SU-DHL-6 (cell line): ENCODE data around the gene SLC5A6.

Source experiments
- H2AFZ ChIP-seq: fragments of 200-600 bp; sonication (generic); 2 replicates; pipeline ENCODE4 v1.6.1; 2014; ENCODE audit warnings: low read depth, mild to moderate bottlenecking, moderate library complexity, mixed read lengths, antibody characterized with exemption, low read length; ENCODE audit not compliant: severe bottlenecking
- H3F3A ChIP-seq: fragments of 200-600 bp; shearing (Covaris generic); 2 replicates; pipeline ENCODE4 v1.6.0; 2016; ENCODE audit warnings: antibody characterized with exemption, mild to moderate bottlenecking; ENCODE audit not compliant: insufficient read depth
- H3K27ac ChIP-seq: fragments of 200-600 bp; sonication (generic); 2 replicates; pipeline ENCODE4 v1.5.1; 2016; ENCODE audit warnings: low read depth, mild to moderate bottlenecking, low read length, moderate library complexity, mixed read lengths
- H3K27me3 ChIP-seq: fragments of 200-600 bp; sonication (generic), shearing (Covaris generic); 2 replicates; pipeline ENCODE4 v1.6.0; 2014; ENCODE audit warnings: mild to moderate bottlenecking, low read length
- H3K36me3 ChIP-seq: fragments of 200-600 bp; sonication (generic); 2 replicates; pipeline ENCODE4 v1.6.1; 2014; ENCODE audit warnings: mild to moderate bottlenecking, low read length, mixed read lengths
- H3K4me2 ChIP-seq: fragments of 300-600, 200-600 bp; shearing (Covaris generic), sonication (generic); 2 replicates; pipeline ENCODE4 v1.6.0; 2014; ENCODE audit warnings: low read length, low read depth, mild to moderate bottlenecking; ENCODE audit not compliant: poor library complexity, severe bottlenecking
- H3K4me3 ChIP-seq: fragments of 200-600 bp; sonication (generic); 2 replicates; pipeline ENCODE4 v1.5.1; 2014; ENCODE audit warnings: antibody characterized with exemption, low read length, mild to moderate bottlenecking, mixed read lengths; ENCODE audit not compliant: insufficient read depth, poor library complexity, severe bottlenecking
- H3K79me2 ChIP-seq: fragments of 200-600 bp; sonication (generic); 2 replicates; pipeline ENCODE4 v1.6.1; 2014; ENCODE audit warnings: mild to moderate bottlenecking, low read length, moderate library complexity; ENCODE audit not compliant: insufficient read depth
- H3K9ac ChIP-seq: fragments of 200-600 bp; sonication (generic); 2 replicates; pipeline ENCODE4 v1.7.0; 2014; ENCODE audit warnings: mild to moderate bottlenecking, low read length
- H3K9me2 ChIP-seq: fragments of 200-600 bp; sonication (generic); replicated peaks from 2 replicates; pipeline ENCODE4 v1.6.1; 2014; ENCODE audit warnings: low read length; ENCODE audit not compliant: insufficient read depth
- H3K9me3 ChIP-seq: fragments of 200-600 bp; sonication (generic); 2 replicates; pipeline ENCODE4 v1.6.1; 2014; ENCODE audit warnings: low read length, mixed read lengths; ENCODE audit not compliant: insufficient read depth
- H4K20me1 ChIP-seq: fragments of 200-600 bp; sonication (generic); 2 replicates; pipeline ENCODE4 v1.6.1; 2014; ENCODE audit warnings: low read depth, mild to moderate bottlenecking, antibody characterized with exemption, low read length, moderate library complexity, mixed read lengths
- CTCF ChIP-seq: fragments of 200-600 bp; sonication (generic); IDR thresholded peaks from one replicate; pipeline ENCODE4 v1.5.1; 2017; ENCODE audit warnings: antibody characterized with exemption, mild to moderate bottlenecking, low read length, moderate library complexity; ENCODE audit not compliant: insufficient read depth, poor library complexity, severe bottlenecking
- EZH2phosphoT487 ChIP-seq: fragments of 200-600 bp; sonication (generic), shearing (Covaris generic); conservative IDR thresholded peaks from 2 replicates; pipeline ENCODE4 v1.6.1; 2018; ENCODE audit warnings: mild to moderate bottlenecking, antibody characterized with exemption, low read length, moderate library complexity, mixed read lengths

The SLC5A6 gene

GRCh38 chr2:27241761-27242613 lies 29.9 kb upstream of the SLC5A6 start:
- no peaks in the 10 kb centered on the region for H3K9me2 ChIP-seq
- no peaks in the 10 kb centered on the region for H3K9me3 ChIP-seq
- no peak overlapping the region for H3K27ac ChIP-seq
- H3K4me3 ChIP-seq, result no peak overlapping the region
- H2AFZ ChIP-seq, result no peak overlapping the region
- H3K36me3 ChIP-seq, result no peaks in the 10 kb centered on the region; the same call in 1 of the 2 replicates
- H3K9ac ChIP-seq, result no peak overlapping the region
- no peaks in the 10 kb centered on the region for H3K27me3 ChIP-seq
- no peaks in the 10 kb centered on the region for H4K20me1 ChIP-seq
- H3K79me2 ChIP-seq, result no peaks in the 10 kb centered on the region
- H3K4me2 ChIP-seq, result no peak overlapping the region
- TF ChIP-seq CTCF (no peak), EZH2phosphoT487 (no peak)
- H3F3A ChIP-seq, result peaks cover 11% of the 10 kb centered on the region; the same call in 1 of the 2 replicates

GRCh38 chr2:27240406-27240805 lies 28.3 kb upstream of the SLC5A6 start:
- Histone ChIP-seq H3K9me3 (no peaks in the 10 kb centered on the region), H3K36me3 (no peaks in the 10 kb centered on the region; the same call in 1 of the 2 replicates), H4K20me1 (no peaks in the 10 kb centered on the region), H3K79me2 (no peaks in the 10 kb centered on the region), H3K9ac (no peak overlapping the region), H3K9me2 (no peaks in the 10 kb centered on the region), H3K27me3 (no peaks in the 10 kb centered on the region), H2AFZ (no peak overlapping the region), H3F3A (peaks cover 2% of the 10 kb centered on the region; the same call in 1 of the 2 replicates), H3K4me3 (no peak overlapping the region), H3K27ac (no peak overlapping the region), H3K4me2 (no peak overlapping the region)
- TF ChIP-seq EZH2phosphoT487 (no peak), CTCF (no peak)

- H3K36me3 ChIP-seq, result no peaks in the 10 kb centered on the region; the same call in 1 of the 2 replicates
- H3F3A ChIP-seq, result no peaks in the 10 kb centered on the region
- H3K79me2 ChIP-seq, result no peaks in the 10 kb centered on the region
- H3K27me3 ChIP-seq, result no peaks in the 10 kb centered on the region
- H3K27ac ChIP-seq, result no peak overlapping the region
- TF ChIP-seq EZH2phosphoT487, result no peak
- no peak for TF ChIP-seq CTCF
- H3K4me3 ChIP-seq, result no peak overlapping the region
- no peak overlapping the region for H2AFZ ChIP-seq
- no peaks in the 10 kb centered on the region for H4K20me1 ChIP-seq
- H3K9me2 ChIP-seq, result no peaks in the 10 kb centered on the region
- no peaks in the 10 kb centered on the region for H3K9me3 ChIP-seq
- no peak overlapping the region for H3K4me2 ChIP-seq
- H3K9ac ChIP-seq, result no peak overlapping the region
These were observed 26.9 kb upstream of the SLC5A6 start for GRCh38 chr2:27238976-27239375.
